ENCODE data around the gene MDFI.

- TF ChIP-seq POLR2A (IDR thresholded peaks at IDR 0.05) (no peak), CTCF (IDR thresholded peaks at IDR 0.05) (no peak)
Measured at GRCh38 chr6:41608443-41609151, 29.7 kb upstream of the MDFI start.

Data from uterus (tissue), 2 donors.